DMS153 (cell line): ENCODE measurements around the gene TSPEAR.

Experiments used
- DNase-seq: peaks from one replicate; lab custom pipeline; 2025; lab: John Stamatoyannopoulos, UW

TSPEAR gene

DNA sequence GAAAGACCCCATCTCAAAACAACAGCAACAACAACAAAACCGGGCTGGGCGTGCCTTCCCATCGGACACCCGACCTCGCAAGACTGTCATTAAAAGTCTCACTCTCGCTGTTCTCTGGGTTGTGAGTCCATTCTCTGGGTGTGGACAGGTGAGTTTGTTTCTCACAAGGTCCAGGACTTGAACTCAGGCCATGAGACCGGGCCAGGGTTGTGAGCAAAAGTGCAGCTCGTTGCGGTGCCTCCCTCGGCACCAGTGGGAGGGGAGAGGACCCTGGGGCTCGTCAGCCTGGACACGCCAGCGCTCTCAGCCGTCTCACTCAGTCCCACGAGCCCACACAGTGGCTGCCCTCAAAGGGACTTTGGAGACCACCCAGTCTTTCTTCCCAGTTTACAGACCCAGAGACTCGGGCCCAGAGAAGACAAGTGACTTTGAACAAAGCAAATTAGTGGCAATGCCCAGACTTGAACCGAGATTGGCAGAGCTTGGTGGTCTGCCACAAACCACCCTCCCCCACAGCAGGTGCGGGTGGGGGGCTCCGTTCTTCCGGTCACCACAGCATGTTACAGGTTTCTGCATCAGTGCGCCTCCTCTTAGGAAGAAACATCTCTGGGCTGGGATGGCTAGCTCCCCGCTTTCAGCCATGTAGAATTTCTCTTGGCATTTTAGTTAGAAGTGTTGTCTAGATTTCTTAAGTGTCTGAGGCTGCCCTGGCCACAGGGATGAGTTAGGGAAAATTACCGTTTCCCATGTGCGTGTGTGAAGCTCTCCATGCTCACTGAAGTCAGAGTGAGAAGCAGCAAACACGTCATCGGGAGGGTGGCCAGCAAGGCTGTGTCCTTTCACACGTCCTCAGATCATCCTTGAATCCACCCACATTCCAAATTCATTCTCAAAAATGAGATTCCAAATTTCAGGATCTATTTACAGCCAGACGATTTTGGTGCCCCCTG is 227.8 kb downstream of the TSPEAR start:
- DNase-seq = no peak

GRCh38 chr21:44482581-44483287 is 228.6 kb downstream of the TSPEAR start:
- DNase-seq = no peak

- no peak for DNase-seq
These were observed 230.9 kb downstream of the TSPEAR start for GRCh38 chr21:44480200-44481053.

GRCh38 chr21:44479556-44480199 is 231.7 kb downstream of the TSPEAR start:
- peak; percentile 5 for DNase-seq

- DNase-seq = no peak
These were observed 232.6 kb downstream of the TSPEAR start for GRCh38 chr21:44478801-44479167.

- no peak for DNase-seq
These were observed 233.1 kb downstream of the TSPEAR start for GRCh38 chr21:44478124-44478800.

- no peak for DNase-seq
These were observed 233.7 kb downstream of the TSPEAR start for GRCh38 chr21:44477712-44478111.

DNA sequence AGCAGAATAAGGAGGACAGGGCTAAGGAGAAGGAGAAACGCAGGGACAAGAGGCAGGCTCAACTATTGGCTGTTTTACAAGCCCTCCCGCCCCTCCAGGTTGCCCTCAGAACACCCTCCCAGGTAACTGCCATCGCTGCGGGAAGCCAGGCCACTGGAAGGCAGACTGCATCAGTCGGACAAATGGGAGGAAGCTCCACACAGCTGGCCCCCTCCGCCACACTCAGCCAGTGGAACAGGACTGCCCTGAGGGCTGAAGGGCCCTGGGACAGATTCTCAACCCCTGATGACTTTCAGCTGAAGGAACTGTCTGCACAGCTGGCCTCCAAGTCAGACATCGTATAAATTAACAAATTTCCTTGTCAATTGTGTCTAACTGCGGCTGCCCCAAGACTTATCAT is 234.2 kb downstream of the TSPEAR start:
- DNase-seq = no peak

GRCh38 chr21:44475266-44475845 is 236.0 kb downstream of the TSPEAR start:
- DNase-seq = no peak

- DNase-seq = no peak
These were observed 237.3 kb downstream of the TSPEAR start for GRCh38 chr21:44473915-44474555.

DNA sequence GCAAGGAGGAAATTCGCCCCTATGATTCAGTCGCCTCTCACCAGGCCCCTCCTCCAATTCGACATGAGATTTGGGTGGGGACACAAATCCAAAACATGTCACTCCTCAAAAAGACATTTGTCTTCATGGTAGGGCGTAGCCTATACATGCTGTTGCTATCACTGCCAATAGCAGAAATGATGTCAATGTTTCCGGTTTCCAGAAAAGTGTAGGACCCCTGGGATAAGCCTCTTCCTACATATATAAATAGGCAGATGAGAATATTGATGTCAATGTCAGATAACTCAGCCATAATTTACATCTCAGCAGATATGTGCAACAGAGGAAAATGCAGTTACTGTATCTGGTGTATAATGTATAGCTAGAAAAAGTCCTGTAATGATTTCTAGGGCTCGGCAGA is 239.4 kb downstream of the TSPEAR start:
- no peak for DNase-seq

- DNase-seq = no peak
These were observed 240.0 kb downstream of the TSPEAR start for GRCh38 chr21:44471341-44471740.

DNA sequence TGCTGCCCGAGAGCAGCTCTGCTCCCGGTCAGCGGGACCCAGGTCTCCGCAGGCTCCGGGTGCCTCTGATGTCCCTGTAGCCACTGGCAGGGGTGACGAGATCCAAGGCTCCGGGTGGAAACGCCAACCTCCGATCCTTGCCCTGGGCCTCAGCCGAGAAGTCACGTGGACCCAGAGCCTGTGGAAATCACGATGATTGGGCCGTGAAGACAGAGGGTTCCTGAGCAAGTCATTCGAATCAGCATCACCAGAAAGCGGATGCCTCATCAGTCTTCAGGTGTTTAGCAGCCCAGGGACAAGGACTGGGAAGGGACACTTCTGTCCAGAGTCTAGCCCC is 243.5 kb downstream of the TSPEAR start:
- DNase-seq = no peak

- DNase-seq = no peak
These were observed 244.1 kb downstream of the TSPEAR start for GRCh38 chr21:44466996-44467858.

DNA sequence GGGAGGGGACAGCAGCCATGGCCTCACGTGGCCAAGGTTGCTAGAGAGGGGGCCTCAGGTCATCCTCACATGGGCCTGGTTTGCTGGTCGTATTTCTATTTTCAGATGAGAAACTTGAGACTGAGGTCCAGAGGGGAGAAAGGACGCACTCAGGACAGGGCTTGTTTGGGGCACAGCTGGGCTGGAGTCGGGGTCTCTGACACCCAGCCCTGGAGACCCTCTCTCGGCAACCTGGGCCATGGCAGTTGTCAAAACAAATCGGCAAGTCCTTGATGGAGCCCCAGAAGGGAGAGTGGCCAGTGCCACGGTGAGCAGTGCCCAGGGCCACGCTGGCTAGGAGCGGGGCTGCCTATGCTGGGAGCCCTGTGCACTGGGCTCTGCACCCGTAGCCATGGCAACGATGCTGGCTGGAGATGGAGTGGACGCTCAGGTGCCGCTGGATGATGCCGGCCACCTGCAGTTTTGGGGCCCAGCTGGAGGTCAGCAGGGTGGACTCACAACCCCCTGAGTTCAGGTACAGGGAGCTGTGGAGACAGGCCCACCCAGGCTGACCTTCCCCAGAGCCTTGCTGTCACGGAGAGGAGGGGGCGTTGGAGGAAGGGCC is 244.9 kb downstream of the TSPEAR start:
- DNase-seq = no peak

- DNase-seq = no peak
These were observed 247.0 kb downstream of the TSPEAR start for GRCh38 chr21:44464351-44464750.

DNA sequence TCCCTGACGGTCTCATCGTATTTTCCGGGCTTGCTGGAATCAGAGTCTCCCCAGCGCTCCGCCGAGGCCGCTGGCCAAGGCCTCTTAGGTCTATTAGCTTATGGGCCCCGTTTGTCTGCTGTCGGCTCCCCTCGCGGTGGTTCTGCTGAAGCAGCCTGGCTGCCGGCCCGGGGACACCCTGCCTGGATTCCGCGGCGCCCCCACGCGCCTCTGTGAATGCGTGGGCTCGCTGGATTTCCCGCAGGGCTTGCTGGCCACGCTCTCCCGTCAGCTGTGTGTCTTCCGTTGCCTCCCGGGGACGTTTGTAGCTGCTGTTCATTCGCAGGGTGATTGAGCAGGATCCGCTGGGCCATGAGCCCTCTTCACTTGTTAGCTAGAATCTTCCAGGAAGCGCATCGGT is 247.6 kb downstream of the TSPEAR start:
- no peak for DNase-seq

DNA sequence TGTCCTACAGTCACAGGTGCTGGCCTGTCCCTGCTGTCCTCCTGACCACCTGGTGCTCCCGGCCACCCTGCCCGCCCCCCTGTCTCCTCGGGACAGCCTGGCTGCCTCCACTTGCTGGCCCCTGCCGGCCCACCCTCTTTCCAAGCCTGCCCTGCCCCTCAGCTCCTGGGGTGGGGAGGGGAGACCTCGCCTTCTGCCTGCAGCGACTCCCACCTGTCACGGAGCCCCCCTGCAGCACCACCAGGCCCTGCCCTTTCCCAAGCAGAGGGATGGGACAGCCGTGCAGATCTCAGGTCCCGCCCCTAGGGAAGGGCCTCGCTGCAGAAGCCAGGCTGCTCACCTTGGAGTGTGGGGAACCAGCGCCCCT is 248.6 kb downstream of the TSPEAR start:
- no peak for DNase-seq
